Measurements from ENCODE around the gene SLC46A3. TPM values are rescaled to one million over a fixed set of nuclear protein-coding genes. Genes with fewer than 3 reads are reported as not detected.

SLC46A3 gene
- total RNA-seq, 2 experiments from 2014 or later = 4.3 to 10.2 TPM

DNA sequence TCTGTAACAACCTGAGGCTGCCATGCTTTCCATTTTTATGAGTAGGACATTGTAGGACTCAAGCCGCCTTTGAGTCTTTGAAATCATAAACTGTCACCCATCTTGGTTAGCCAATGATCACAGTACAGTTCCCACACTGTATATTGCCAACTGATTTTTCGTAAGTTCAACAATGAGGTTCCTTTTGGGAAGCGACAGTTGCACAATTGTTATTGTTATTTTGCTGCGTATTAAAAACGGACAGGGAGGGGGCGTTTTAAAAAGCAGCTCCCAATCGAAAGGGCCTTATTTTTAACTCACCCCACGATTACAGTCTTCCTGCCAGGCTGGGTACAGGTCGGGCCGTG lies 601 bp downstream of the SLC46A3 start:
- intact Hi-C loops (cut with micrococcal nuclease; ENCODE audit: unreplicated experiment) = no loop called here
- Histone ChIP-seq H4K20me1 (ENCODE audit: insufficient read depth, low read length) (no peaks in the 10 kb centered on the region), H3K36me3 (ENCODE audit: insufficient read depth, low read length) (no peaks in the 10 kb centered on the region; the same call in 1 of the 2 replicates), H2AFZ (ENCODE audit: low read length) (peak overlapping the region; percentile 98), H3K27ac (ENCODE audit: low read depth, low read length, poor library complexity, severe bottlenecking) (no peak overlapping the region), H3K9me3 (ENCODE audit: low read length) (no peaks in the 10 kb centered on the region), H3K4me1 (ENCODE audit: insufficient read depth, low read length, poor library complexity, severe bottlenecking) (peaks cover 16% of the 10 kb centered on the region), H3K9me2 (ENCODE audit: insufficient read depth, low read length) (no peaks in the 10 kb centered on the region), H3K4me3 (ENCODE audit: low read depth, low read length, poor library complexity, severe bottlenecking) (peak overlapping the region; percentile 73), H3K79me2 (ENCODE audit: insufficient read depth, low read depth, low read length) (no peaks in the 10 kb centered on the region), H3K4me2 (ENCODE audit: low read length) (peak overlapping the region; percentile 77)
- ChIA-PET POLR2A (no interaction called here), CTCF (ENCODE audit: unreplicated experiment) (no interaction called here)
- BruUV-seq (replicated peaks) = no TSS peak
- DNase-seq (ENCODE audit: low spot score) = peak; percentile 20
- TF ChIP-seq, protein P1, sequence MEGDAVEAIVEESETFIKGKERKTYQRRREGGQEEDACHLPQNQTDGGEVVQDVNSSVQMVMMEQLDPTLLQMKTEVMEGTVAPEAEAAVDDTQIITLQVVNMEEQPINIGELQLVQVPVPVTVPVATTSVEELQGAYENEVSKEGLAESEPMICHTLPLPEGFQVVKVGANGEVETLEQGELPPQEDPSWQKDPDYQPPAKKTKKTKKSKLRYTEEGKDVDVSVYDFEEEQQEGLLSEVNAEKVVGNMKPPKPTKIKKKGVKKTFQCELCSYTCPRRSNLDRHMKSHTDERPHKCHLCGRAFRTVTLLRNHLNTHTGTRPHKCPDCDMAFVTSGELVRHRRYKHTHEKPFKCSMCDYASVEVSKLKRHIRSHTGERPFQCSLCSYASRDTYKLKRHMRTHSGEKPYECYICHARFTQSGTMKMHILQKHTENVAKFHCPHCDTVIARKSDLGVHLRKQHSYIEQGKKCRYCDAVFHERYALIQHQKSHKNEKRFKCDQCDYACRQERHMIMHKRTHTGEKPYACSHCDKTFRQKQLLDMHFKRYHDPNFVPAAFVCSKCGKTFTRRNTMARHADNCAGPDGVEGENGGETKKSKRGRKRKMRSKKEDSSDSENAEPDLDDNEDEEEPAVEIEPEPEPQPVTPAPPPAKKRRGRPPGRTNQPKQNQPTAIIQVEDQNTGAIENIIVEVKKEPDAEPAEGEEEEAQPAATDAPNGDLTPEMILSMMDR (conservative IDR thresholded peaks at IDR 0.05; ENCODE audit: low read length) = no peak
- TF ChIP-seq EZH2phosphoT487 (IDR thresholded peaks at IDR 0.05; ENCODE audit: borderline replicate concordance, low read depth, low read length) = no peak

DNA sequence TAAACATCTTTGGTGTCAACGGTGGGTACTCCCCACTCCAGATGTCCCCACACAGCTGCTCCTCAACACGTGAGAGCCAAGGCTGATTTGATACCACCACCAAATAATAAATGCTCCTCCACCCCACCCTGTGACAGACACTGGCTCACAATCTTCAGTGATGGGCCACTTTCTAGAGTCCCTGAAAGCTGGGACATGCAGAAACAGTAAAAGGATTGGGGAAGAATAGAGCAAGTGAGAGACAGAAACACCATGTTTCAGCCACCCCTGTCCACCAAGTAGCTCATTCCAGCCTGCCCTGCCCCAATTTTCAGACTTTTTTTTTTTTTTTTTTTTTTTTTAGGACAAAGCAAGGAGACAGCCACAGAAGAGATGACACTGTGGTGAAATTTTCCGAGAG lies 1.6 kb downstream of the SLC46A3 start:
- intact Hi-C loops (cut with micrococcal nuclease; ENCODE audit: unreplicated experiment) = no loop called here
- H3K9me2 ChIP-seq (ENCODE audit: insufficient read depth, low read length) = no peaks in the 10 kb centered on the region
- TF ChIP-seq, protein P1 (conservative IDR thresholded peaks at IDR 0.05; ENCODE audit: low read length) = no peak
- no peak for TF ChIP-seq EZH2phosphoT487 (IDR thresholded peaks at IDR 0.05; ENCODE audit: borderline replicate concordance, low read depth, low read length)
- H3K4me3 ChIP-seq (ENCODE audit: low read depth, low read length, poor library complexity, severe bottlenecking) = no peak overlapping the region
- H4K20me1 ChIP-seq (ENCODE audit: insufficient read depth, low read length) = no peaks in the 10 kb centered on the region
- no peak for DNase-seq (ENCODE audit: low spot score)
- ChIA-PET POLR2A (no interaction called here), CTCF (ENCODE audit: unreplicated experiment) (no interaction called here)
- H3K4me1 ChIP-seq (ENCODE audit: insufficient read depth, low read length, poor library complexity, severe bottlenecking) = peaks cover 16% of the 10 kb centered on the region
- BruUV-seq (replicated peaks) = no TSS peak
- peak overlapping the region; percentile 77; the same call in 1 of the 2 replicates for H3K4me2 ChIP-seq (ENCODE audit: low read length)
- H3K36me3 ChIP-seq (ENCODE audit: insufficient read depth, low read length) = no peaks in the 10 kb centered on the region; the same call in 1 of the 2 replicates
- H3K79me2 ChIP-seq (ENCODE audit: insufficient read depth, low read depth, low read length) = no peaks in the 10 kb centered on the region
- H3K27ac ChIP-seq (ENCODE audit: low read depth, low read length, poor library complexity, severe bottlenecking) = no peak overlapping the region
- H3K9me3 ChIP-seq (ENCODE audit: low read length) = no peaks in the 10 kb centered on the region
- H2AFZ ChIP-seq (ENCODE audit: low read length) = no peak overlapping the region

DNA sequence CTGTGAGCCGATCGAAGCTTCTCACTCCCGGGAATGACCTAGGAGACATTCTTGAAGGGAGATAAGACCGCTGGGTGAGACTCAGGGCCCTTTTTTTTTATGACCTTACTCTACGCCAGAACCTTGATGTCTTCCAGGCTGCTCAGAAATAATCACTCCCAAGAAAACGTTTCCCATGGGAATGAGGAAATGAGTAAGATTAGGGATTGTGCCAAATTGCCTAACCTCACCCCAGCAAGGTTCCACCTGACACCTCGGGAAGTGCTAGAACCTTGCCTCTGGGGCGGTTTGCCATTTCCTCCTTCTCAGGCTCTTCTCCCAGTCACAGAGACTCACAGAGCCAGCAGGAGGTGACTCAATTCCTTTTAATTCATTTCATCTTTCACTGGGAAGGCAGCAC lies 2.3 kb downstream of the SLC46A3 start:
- Histone ChIP-seq H3K4me1 (ENCODE audit: insufficient read depth, low read length, poor library complexity, severe bottlenecking) (peaks cover 16% of the 10 kb centered on the region), H3K27ac (ENCODE audit: low read depth, low read length, poor library complexity, severe bottlenecking) (no peak overlapping the region), H3K9me2 (ENCODE audit: insufficient read depth, low read length) (no peaks in the 10 kb centered on the region), H2AFZ (ENCODE audit: low read length) (no peak overlapping the region), H3K9me3 (ENCODE audit: low read length) (no peaks in the 10 kb centered on the region), H3K79me2 (ENCODE audit: insufficient read depth, low read depth, low read length) (no peaks in the 10 kb centered on the region), H3K4me2 (ENCODE audit: low read length) (no peak overlapping the region), H3K4me3 (ENCODE audit: low read depth, low read length, poor library complexity, severe bottlenecking) (no peak overlapping the region), H3K36me3 (ENCODE audit: insufficient read depth, low read length) (no peaks in the 10 kb centered on the region; the same call in 1 of the 2 replicates), H4K20me1 (ENCODE audit: insufficient read depth, low read length) (no peaks in the 10 kb centered on the region)
- BruUV-seq (replicated peaks) = no TSS peak
- ChIA-PET CTCF (ENCODE audit: unreplicated experiment) (no interaction called here), POLR2A (no interaction called here)
- intact Hi-C loops (cut with micrococcal nuclease; ENCODE audit: unreplicated experiment) = no loop called here
- no peak for TF ChIP-seq EZH2phosphoT487 (IDR thresholded peaks at IDR 0.05; ENCODE audit: borderline replicate concordance, low read depth, low read length)
- TF ChIP-seq, protein P1 (conservative IDR thresholded peaks at IDR 0.05; ENCODE audit: low read length) = no peak
- no peak for DNase-seq (ENCODE audit: low spot score)
